SJSA1 (cell line): ENCODE measurements around the gene SEMA5B. TPM values are rescaled to one million over a fixed set of nuclear protein-coding genes. Genes with fewer than 3 reads are reported as not detected.

Experiments
- DNase-seq, 2 experiments: peaks; one replicate each; pipeline ENCODE4 v3.0.0-alpha.2; 2015 to 2020; ENCODE audit warnings: low spot score in 2 of 2, low read depth in 1 of 2
- H3K27ac ChIP-seq: fragments of 250-450 bp; sonication (Bioruptor Pico); 2 replicates; pipeline ENCODE4 v1.5.1; 2020; ENCODE audit warnings: mild to moderate bottlenecking, moderate library complexity
- H3K27me3 ChIP-seq: fragments of 250-450 bp; sonication (Bioruptor Pico); replicated peaks from 2 replicates; pipeline ENCODE4 v1.5.1; 2020; ENCODE audit warnings: mild to moderate bottlenecking, moderate library complexity
- H3K36me3 ChIP-seq: fragments of 250-450 bp; sonication (Bioruptor Pico); 2 replicates; pipeline ENCODE4 v1.5.1; 2020; ENCODE audit warnings: mild to moderate bottlenecking
- H3K4me1 ChIP-seq: fragments of 250-450 bp; sonication (Bioruptor Pico); replicated peaks from 2 replicates; pipeline ENCODE4 v1.6.1; 2021; ENCODE audit warnings: mild to moderate bottlenecking
- H3K4me3 ChIP-seq: fragments of 250-450 bp; sonication (Bioruptor Pico); 2 replicates; pipeline ENCODE4 v1.5.1; 2020; ENCODE audit warnings: mild to moderate bottlenecking
- H3K9me3 ChIP-seq: fragments of 250-450 bp; sonication (Bioruptor Pico); replicated peaks from 2 replicates; pipeline ENCODE4 v1.5.1; 2020; ENCODE audit warnings: mild to moderate bottlenecking
- total RNA-seq: library from RNA; depleted of rRNA; stranded (reverse); fragments of >200 nt; shearing (Covaris generic); gene quantifications from 2 replicates; pipeline ENCODE4 v1.2.3, GENCODE V29; 2014; rRNA removed

Gene SEMA5B, protein sequence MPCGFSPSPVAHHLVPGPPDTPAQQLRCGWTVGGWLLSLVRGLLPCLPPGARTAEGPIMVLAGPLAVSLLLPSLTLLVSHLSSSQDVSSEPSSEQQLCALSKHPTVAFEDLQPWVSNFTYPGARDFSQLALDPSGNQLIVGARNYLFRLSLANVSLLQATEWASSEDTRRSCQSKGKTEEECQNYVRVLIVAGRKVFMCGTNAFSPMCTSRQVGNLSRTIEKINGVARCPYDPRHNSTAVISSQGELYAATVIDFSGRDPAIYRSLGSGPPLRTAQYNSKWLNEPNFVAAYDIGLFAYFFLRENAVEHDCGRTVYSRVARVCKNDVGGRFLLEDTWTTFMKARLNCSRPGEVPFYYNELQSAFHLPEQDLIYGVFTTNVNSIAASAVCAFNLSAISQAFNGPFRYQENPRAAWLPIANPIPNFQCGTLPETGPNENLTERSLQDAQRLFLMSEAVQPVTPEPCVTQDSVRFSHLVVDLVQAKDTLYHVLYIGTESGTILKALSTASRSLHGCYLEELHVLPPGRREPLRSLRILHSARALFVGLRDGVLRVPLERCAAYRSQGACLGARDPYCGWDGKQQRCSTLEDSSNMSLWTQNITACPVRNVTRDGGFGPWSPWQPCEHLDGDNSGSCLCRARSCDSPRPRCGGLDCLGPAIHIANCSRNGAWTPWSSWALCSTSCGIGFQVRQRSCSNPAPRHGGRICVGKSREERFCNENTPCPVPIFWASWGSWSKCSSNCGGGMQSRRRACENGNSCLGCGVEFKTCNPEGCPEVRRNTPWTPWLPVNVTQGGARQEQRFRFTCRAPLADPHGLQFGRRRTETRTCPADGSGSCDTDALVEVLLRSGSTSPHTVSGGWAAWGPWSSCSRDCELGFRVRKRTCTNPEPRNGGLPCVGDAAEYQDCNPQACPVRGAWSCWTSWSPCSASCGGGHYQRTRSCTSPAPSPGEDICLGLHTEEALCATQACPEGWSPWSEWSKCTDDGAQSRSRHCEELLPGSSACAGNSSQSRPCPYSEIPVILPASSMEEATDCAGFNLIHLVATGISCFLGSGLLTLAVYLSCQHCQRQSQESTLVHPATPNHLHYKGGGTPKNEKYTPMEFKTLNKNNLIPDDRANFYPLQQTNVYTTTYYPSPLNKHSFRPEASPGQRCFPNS
- not detected in 2 replicates for total RNA-seq

DNA sequence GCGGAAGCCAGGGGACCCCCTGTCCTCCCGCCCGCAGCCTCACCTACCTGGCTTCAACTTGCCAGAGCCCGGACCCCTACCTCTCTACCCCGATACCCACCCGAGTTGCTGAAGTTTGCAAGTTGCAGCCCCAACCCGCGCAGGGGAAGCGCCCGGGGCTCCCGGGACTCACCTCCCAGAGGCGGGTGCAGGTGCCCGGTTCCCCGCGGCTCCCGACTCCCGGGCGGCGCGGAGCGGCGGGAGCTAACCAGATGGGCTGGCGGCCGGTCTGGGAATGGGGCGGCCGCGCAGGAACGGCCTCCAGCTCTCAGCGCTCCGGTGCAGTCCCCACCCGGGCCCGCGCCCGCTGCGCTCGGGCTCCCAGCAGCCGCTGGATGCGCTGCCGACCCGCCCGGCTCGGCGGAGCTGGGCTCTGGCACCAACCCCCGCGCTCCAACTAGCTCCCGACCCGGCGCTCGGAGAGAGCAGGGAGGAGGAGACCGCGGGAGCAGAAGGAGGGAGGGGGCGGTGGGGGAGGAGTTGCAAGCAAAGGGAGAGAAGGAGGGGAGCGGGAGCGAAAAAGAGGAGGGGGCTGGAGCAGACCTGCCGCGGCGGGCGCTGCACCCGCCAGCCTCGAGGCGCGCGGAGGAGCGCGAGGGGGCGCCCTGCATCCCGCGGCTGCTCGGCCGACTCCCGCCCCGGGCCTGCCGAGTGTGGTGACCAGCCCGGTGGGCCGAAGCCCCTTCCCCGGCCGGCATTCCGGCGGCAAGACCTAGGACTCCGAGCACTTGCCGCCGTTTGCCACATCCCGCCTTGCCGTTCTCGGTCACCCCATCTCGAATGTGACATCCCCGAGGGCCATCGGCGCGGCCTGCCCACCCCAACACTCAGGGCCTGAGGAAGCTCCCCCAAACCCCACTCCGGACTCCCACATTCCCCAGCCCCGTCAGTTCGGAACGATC, at the start of gene SEMA5B:
TSS of gene SEMA5B (minus strand) at position 472 of the 941 bp plus-strand sequence. CDS start 66,500 bp downstream, outside the sequence.
- H3K27me3 ChIP-seq: peaks cover 94% of the 10 kb centered on the region
- DNase-seq: no peak
- H3K4me1 ChIP-seq: peaks cover 20% of the 10 kb centered on the region
- 0 out of 2 replicates have a peak, but pooled peaks cover 2% of the 10 kb centered on the region for H3K9me3 ChIP-seq
- no peaks in the 10 kb centered on the region for H3K36me3 ChIP-seq
- H3K4me3 ChIP-seq: no peak within 1 kb of the TSS
- H3K27ac ChIP-seq: no peak within 1 kb of the TSS

DNA sequence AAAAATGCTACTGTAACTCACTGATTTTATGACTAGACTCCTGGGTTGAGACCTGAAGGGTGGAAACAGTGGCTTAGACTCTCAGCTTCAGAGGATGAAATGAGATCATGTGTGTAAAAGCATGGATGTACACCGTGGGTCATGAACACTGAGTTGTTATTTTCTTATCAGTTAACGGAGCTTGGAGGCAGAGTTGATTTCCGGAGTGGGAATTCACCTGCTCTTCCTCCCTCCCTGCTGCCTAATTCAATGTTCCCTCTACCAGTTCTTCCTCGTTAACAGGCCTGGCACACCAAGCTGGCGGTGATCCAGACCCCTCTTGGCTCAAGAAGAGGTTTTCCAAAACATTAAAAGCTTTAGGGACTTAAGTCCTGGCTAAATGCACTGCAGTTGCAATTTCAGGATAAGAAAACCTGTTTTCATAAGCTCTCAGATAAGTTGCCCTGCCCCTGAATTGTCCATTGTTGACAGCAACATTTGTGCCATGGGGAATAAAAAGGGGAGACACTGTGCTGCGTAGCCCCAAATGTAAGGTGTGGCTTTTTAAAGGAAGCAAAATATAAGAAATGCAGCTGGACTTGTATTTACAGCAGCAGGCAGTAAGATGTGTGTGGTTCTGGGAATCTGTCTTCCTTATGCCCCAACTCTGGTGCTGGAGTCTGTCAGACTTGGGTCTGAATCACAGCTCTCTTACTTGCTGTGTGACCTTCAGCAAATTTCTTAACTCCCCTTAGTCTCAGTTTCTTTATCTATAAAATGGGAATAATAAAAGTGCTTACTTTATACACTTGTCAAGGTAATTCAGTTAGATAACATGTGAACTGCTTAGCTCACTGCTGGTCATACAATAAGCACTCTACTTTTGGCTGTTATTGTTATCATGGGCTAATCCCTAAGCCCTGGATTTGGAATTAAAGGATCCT, 49.2 kb upstream of the SEMA5B start:
- Histone ChIP-seq H3K4me1 (peaks cover 26% of the 10 kb centered on the region), H3K27ac (no peak overlapping the region), H3K4me3 (no peak overlapping the region), H3K9me3 (no peaks in the 10 kb centered on the region), H3K36me3 (no peaks in the 10 kb centered on the region), H3K27me3 (peaks cover 24% of the 10 kb centered on the region; the same call in 1 of the 2 replicates)
- DNase-seq: no peak

DNA sequence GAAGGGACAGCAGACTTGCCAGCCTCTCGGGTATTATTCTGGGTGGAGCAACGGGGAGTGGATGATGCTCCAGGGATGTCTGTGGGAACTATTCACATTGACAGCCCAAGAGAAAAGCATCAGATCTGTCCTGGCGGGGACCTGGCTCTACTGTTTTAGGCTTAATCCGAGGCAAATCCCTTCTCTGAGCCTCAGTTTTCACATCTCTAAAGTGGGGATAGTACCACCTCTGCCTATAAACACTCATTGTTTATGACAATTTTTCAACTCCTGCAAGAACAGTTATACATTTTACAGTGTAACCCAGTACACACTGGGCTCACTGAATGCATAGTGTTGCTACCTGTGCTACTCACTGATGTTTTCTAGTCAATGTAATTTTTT, 48.5 kb upstream of the SEMA5B start:
- H3K27ac ChIP-seq: no peak overlapping the region
- DNase-seq: no peak
- H3K4me1 ChIP-seq: peaks cover 25% of the 10 kb centered on the region
- no peaks in the 10 kb centered on the region for H3K9me3 ChIP-seq
- no peaks in the 10 kb centered on the region for H3K36me3 ChIP-seq
- H3K27me3 ChIP-seq: peaks cover 18% of the 10 kb centered on the region; the same call in 1 of the 2 replicates
- H3K4me3 ChIP-seq: no peak overlapping the region

DNA sequence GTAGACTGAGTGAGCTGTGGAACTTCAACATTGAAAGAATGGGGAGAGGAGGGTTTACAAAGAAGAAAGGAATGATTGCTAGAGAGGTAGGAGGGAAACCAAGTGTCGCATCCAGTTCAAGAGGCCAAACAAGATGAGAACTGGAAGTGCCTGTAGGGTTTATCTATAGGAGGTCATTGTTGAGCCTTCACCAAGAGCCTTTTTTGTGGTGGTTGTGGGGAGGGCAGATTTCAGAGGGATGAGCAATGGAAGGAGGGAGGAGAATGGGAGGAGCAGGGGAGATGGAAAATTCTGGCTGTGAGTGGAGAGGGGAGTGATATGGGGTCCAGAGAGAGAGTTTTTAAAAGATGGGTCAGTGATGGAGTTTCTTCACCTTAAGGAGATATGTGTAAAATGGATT, 47.8 kb upstream of the SEMA5B start:
- H3K27ac ChIP-seq: no peak overlapping the region
- DNase-seq: no peak
- no peaks in the 10 kb centered on the region for H3K36me3 ChIP-seq
- no peaks in the 10 kb centered on the region for H3K9me3 ChIP-seq
- peaks cover 10% of the 10 kb centered on the region; the same call in 1 of the 2 replicates for H3K27me3 ChIP-seq
- H3K4me1 ChIP-seq: peaks cover 22% of the 10 kb centered on the region
- H3K4me3 ChIP-seq: no peak overlapping the region

DNA sequence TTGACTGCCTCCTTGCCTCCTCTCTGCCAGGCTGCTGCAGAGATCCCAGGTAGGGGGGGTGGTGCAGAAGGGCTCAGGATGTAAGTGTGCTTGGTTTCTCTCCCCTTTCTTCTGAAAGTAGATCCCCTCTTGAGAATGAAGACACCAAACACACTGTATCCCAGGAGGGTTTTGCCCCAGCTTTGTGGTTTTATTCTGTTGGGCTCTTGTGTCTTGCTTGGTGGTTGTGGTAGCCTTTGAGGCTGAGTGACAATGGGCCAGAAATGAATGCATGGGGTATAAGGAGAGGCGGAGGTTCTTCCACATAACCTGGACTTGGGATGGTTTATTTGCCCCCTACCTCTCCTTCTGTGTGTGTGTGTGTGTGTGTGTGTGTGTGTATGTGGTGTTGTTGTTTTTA, 45.0 kb upstream of the SEMA5B start:
- Histone ChIP-seq H3K27ac (no peak overlapping the region), H3K27me3 (peaks cover 10% of the 10 kb centered on the region), H3K9me3 (no peaks in the 10 kb centered on the region), H3K36me3 (no peaks in the 10 kb centered on the region), H3K4me1 (peaks cover 17% of the 10 kb centered on the region), H3K4me3 (no peak overlapping the region)
- DNase-seq: no peak

DNA sequence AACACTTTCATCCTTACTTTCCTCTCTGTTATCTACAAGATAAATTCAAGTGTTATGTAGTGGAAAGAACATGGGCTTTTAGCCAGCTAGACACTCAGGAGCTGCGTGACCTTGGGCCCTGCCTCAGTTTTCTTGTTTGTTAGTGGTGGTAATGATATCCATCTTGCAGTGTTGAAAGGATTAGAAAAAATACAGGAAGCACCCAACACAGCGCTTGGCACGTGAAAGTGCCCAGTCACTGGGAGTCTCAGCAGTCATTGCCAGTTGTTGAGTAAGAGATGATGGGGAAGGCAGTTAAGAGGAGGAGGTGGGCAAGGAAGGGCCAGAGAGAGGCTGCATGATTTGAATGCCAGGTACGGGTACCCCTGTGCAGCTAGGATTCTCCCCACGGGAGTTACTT, 44.6 kb upstream of the SEMA5B start:
- Histone ChIP-seq H3K4me1 (peaks cover 21% of the 10 kb centered on the region), H3K4me3 (no peak overlapping the region), H3K9me3 (no peaks in the 10 kb centered on the region), H3K36me3 (no peaks in the 10 kb centered on the region), H3K27ac (no peak overlapping the region), H3K27me3 (peaks cover 10% of the 10 kb centered on the region)
- no peak for DNase-seq

GRCh38 chr3:123071581-123071980, 44.0 kb upstream of the SEMA5B start:
- no peak for DNase-seq
- Histone ChIP-seq H3K4me1 (peaks cover 25% of the 10 kb centered on the region), H3K9me3 (no peaks in the 10 kb centered on the region), H3K36me3 (no peaks in the 10 kb centered on the region), H3K27me3 (peaks cover 9% of the 10 kb centered on the region), H3K27ac (no peak overlapping the region), H3K4me3 (no peak overlapping the region)

- H3K9me3 ChIP-seq: no peaks in the 10 kb centered on the region
- peaks cover 29% of the 10 kb centered on the region for H3K4me1 ChIP-seq
- no peak overlapping the region for H3K27ac ChIP-seq
- no peaks in the 10 kb centered on the region for H3K36me3 ChIP-seq
- H3K27me3 ChIP-seq: peaks cover 5% of the 10 kb centered on the region
- DNase-seq: peak; percentile 62 to 78
- no peak overlapping the region for H3K4me3 ChIP-seq
These were observed 43.6 kb upstream of the SEMA5B start for GRCh38 chr3:123071146-123071545.

GRCh38 chr3:123070510-123070909, 42.9 kb upstream of the SEMA5B start:
- no peak overlapping the region for H3K4me3 ChIP-seq
- H3K36me3 ChIP-seq: no peaks in the 10 kb centered on the region
- peaks cover 3% of the 10 kb centered on the region for H3K27me3 ChIP-seq
- no peak for DNase-seq
- H3K27ac ChIP-seq: no peak overlapping the region
- no peaks in the 10 kb centered on the region for H3K9me3 ChIP-seq
- peaks cover 29% of the 10 kb centered on the region for H3K4me1 ChIP-seq

DNA sequence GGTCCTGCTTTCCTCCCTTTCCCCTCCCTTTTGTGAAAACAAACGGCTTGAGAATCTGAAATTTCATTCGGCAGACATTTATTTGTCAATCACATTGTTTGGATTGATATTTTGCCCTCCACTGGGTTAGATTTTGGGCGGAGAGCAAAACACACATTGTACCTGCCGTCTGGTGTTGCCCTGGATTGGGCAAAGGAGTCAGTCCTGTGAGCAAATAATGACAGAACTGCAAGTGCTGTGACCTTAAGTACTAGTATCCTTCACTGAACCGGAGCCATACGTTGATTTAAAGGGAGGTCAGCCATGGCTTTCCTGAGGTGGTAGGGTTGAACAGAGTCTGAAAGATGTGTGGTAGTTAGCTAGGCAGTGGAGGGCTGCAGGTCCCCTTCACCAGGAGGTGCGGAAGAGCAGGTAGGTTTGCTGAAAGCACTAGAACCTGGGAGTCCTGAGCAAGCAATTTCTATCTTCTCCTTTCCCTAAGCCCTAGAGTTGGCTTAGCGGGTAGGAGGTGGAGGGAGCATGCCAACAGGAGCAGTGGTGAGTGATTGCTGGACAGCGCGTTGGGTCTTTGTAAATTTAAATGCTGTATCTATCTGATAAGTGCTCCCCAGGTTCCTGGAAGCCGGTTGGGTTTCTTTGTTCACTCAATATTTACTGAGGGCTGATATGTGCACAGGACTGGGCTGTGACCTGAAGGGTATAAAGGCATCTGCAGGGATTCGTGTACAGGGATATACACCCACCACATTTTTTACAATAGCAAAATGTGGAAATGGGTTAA, 41.2 kb upstream of the SEMA5B start:
- Histone ChIP-seq H3K27ac (no peak overlapping the region), H3K9me3 (no peaks in the 10 kb centered on the region), H3K4me1 (peaks cover 29% of the 10 kb centered on the region), H3K36me3 (no peaks in the 10 kb centered on the region), H3K4me3 (no peak overlapping the region), H3K27me3 (no peaks in the 10 kb centered on the region; the same call in 1 of the 2 replicates)
- no peak for DNase-seq

- DNase-seq: no peak
- peaks cover 29% of the 10 kb centered on the region for H3K4me1 ChIP-seq
- H3K4me3 ChIP-seq: peak overlapping the region; percentile 54
- H3K27me3 ChIP-seq: peaks cover 3% of the 10 kb centered on the region; the same call in 1 of the 2 replicates
- no peaks in the 10 kb centered on the region for H3K36me3 ChIP-seq
- no peaks in the 10 kb centered on the region for H3K9me3 ChIP-seq
- H3K27ac ChIP-seq: no peak overlapping the region
These were observed 40.4 kb upstream of the SEMA5B start for GRCh38 chr3:123067689-123068600.
